ENCODE results near the gene PRKCZ.

PRKCZ gene

DNA sequence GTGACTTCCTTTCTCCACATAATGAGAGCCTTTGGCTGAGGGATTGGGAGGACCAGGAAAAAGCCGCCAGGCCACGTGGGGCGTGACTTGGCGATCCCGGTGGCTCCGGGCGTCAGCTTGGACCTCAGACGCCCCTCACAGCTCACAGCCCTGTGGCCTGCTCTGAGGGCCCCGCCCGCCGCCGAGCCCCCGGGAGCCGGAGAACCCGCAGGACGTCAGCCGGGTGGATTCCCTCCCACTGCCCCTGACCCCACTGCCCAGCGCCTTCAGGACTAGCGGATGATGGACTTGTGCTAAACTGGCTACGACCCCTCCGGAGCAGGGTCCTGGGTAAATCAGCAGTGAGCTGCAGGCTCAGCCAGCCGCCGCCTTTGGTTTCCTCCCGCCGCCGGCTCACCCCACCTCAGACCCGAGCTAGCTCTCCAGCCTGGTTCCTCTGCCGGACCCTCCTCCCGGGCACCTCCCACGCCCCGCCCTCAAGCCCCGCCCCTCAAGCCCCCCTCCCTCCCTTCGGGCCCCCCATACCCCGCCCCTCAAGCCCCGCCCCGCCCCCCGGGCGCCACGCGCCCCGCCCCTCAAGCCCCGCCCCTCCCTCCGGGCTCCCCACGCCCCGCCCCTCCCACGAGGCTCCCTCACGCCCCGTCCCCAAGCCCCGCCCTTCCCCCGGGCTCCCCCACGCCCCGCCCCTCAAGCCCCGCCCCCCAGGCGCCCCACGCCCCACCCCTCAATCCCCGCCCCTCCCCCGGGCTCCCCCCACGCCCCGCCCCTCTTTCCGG lies 154.4 kb downstream of the PRKCZ start:
- TF ChIP-seq POLR2AphosphoS5 (IDR thresholded peaks at IDR 0.05; ENCODE audit: low read depth, low read length) (peak; percentile 36; the same call in 1 of the 2 replicates), FOXP2 (optimal IDR thresholded peaks at IDR 0.05; ENCODE audit: borderline replicate concordance, extremely low read depth, extremely low read length, insufficient read depth) (no peak), SIN3A (IDR thresholded peaks at IDR 0.05; ENCODE audit: borderline replicate concordance, insufficient read depth, low read length) (no peak)
- TF ChIP-seq, protein P1, sequence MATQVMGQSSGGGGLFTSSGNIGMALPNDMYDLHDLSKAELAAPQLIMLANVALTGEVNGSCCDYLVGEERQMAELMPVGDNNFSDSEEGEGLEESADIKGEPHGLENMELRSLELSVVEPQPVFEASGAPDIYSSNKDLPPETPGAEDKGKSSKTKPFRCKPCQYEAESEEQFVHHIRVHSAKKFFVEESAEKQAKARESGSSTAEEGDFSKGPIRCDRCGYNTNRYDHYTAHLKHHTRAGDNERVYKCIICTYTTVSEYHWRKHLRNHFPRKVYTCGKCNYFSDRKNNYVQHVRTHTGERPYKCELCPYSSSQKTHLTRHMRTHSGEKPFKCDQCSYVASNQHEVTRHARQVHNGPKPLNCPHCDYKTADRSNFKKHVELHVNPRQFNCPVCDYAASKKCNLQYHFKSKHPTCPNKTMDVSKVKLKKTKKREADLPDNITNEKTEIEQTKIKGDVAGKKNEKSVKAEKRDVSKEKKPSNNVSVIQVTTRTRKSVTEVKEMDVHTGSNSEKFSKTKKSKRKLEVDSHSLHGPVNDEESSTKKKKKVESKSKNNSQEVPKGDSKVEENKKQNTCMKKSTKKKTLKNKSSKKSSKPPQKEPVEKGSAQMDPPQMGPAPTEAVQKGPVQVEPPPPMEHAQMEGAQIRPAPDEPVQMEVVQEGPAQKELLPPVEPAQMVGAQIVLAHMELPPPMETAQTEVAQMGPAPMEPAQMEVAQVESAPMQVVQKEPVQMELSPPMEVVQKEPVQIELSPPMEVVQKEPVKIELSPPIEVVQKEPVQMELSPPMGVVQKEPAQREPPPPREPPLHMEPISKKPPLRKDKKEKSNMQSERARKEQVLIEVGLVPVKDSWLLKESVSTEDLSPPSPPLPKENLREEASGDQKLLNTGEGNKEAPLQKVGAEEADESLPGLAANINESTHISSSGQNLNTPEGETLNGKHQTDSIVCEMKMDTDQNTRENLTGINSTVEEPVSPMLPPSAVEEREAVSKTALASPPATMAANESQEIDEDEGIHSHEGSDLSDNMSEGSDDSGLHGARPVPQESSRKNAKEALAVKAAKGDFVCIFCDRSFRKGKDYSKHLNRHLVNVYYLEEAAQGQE (IDR thresholded peaks at IDR 0.05; ENCODE audit: insufficient read depth in 1 of 2, low read depth in 2 of 2, low read length in 2 of 2): no peak

DNA sequence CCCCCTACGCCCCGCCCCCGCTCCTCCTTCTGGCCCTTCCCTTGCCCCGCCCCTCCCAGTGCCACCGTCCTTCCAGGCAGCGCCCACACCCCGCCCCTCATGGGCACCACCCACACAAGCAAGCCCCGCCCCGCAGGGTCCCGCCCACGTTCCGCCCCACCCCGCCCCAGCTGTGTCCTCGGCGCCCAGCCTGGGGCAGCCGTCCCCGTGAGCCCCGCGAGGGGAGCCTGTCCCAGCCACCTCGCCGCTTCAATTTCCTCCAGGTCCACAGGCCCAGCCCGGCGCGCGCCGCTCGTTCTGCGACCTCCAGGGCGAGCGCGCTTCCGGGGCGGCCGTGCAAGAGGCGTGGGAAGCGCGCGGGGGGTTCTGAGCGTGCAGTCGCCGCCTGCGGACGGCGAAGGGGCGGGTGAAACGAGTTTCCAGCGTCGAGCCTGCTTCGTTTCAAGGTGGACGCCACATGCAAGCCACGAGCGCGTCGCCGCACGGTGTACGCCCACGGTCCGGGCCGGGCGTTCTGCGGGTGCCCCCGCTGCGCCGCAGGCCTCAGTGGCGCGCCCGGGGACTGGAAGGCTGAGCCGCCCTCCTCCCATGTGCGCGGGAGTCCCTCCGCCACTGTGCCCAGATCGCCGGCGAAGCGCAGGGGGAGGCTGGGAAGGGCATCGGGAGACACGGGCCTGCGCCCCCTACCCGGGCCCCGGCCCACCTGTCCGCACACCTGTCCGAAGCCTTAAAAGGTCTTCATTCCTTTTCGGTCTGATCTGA lies 155.2 kb downstream of the PRKCZ start:
- TF ChIP-seq SIN3A (IDR thresholded peaks at IDR 0.05; ENCODE audit: borderline replicate concordance, insufficient read depth, low read length) (no peak), TAF1 (IDR thresholded peaks at IDR 0.05; ENCODE audit: borderline replicate concordance, insufficient read depth, low read length) (no peak), POLR2AphosphoS5 (IDR thresholded peaks at IDR 0.05; ENCODE audit: low read depth, low read length) (no peak), FOXP2 (optimal IDR thresholded peaks at IDR 0.05; ENCODE audit: borderline replicate concordance, extremely low read depth, extremely low read length, insufficient read depth) (no peak)
- TF ChIP-seq, protein P1 (IDR thresholded peaks at IDR 0.05; ENCODE audit: insufficient read depth in 1 of 2, low read depth in 2 of 2, low read length in 2 of 2): no peak

DNA sequence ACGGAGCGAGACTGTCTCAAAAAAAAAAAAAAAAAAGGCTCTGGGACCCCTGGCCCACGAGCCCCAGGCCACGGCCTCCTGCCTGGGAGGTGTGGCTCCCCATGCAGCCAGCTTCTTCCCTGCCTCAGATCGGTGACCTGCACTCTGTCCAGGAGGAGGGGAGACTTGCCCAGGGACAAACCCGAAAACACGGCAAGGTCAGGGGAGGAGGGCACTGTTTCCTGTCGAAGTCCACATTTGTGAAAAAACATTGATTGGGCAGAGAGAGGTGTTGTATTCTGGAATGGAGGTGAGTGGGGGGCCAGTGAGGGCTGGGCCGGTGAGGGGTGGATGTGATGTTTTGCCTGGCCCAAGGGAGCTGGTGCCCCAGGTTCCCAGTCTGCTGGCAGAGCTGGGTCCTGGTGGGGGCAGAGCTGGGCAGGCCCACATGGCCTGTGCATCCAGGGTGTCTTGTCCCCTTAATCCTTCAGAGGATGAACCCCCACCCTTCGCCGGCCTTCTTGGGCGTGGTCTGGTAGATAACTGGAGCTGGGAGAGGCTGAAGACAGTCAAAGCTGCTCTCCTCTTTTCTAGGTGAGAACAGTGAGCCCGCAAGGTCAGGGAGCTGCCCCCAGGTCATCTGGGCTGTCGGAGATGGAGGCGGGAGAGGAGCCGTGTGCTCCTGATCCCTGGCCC lies 156.7 kb downstream of the PRKCZ start:
- TF ChIP-seq POLR2AphosphoS5 (IDR thresholded peaks at IDR 0.05; ENCODE audit: low read depth, low read length) (no peak), FOXP2 (optimal IDR thresholded peaks at IDR 0.05; ENCODE audit: borderline replicate concordance, extremely low read depth, extremely low read length, insufficient read depth) (no peak)

DNA sequence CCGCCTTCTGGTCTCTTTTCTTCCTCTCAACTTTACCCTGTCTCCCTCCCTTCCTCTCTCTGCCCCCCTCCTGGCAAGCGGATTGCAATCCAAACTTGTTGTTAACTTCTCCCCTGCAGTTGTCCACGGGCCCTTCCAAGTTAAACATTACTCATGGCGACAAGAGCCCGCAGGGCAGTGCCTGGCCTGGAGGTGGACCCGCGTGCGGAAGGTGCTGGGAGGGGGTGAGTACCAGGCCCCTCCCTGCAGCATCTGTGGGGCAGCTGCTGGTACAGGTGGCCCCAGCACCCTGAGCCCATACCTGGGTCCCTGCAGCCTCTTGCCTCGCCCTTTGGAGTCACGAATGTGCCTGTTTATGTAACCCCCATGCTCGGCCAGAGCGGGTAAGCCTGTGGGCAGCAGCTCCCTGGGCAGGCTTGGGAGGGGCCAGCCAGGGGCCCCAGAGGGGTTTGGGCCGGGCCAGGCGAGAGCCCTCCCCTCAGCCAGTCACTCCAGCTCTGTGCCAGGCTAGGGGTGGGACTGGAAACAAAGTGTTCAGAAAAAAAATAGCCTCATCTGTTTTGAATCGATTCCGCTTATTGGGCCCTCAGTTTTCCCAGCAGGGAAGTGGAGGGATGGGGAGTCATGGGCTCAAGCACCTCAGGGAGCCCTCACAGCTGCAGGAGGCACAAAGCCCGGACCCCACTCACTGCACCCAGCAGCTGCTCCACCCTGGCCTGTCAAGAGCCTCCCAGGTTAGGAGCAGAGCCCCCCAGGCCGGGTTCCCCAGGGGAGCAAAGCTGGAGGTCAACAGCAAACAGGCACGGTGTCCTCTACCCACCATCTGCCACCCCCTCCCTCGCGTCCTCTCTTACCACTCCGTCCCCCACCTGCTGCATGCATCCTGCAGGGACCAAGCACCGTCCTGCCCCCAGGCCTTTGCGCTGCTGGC lies 158.4 kb downstream of the PRKCZ start:
- no peak for TF ChIP-seq TAF1 (IDR thresholded peaks at IDR 0.05; ENCODE audit: borderline replicate concordance, insufficient read depth, low read length)
- TF ChIP-seq, protein P1 (IDR thresholded peaks at IDR 0.05; ENCODE audit: insufficient read depth in 1 of 2, low read depth in 2 of 2, low read length in 2 of 2): no peak

Measured in PFSK-1 (cell line).